ENCODE measurements around the gene SUN1. TPM values are rescaled to one million over a fixed set of nuclear protein-coding genes. Genes with fewer than 3 reads are reported as not detected.

SUN1 gene
- total RNA-seq, 1 experiment from 2014 or later = 126 TPM

DNA sequence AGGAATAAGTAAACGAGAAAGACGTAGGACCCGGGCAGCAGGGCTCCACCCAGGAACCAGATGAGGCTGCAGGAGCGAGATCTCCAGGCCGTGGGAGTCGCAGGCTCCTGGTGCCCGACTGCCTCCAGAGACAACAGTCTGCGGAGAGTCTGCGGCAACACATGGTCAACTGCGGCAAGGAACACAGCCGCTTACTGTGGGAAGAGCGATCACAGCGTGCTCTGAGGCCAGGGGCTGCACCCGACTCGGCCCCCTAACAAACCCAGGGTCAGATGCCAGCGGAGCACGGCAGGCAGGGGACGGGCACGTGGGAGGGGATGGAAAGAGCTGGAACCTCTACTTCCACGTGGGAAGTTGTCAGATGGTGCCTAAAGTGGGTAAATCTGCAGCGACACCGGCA is 70.7 kb downstream of the SUN1 start:
- intact Hi-C loops (cut with micrococcal nuclease) = no loop called here
- no peak overlapping the region for H3K27ac Mint-ChIP-seq (ENCODE audit: low read depth, unreplicated experiment)

GRCh38 chr7:903921-904755 is 71.9 kb downstream of the SUN1 start:
- TF ChIP-seq, protein P1, sequence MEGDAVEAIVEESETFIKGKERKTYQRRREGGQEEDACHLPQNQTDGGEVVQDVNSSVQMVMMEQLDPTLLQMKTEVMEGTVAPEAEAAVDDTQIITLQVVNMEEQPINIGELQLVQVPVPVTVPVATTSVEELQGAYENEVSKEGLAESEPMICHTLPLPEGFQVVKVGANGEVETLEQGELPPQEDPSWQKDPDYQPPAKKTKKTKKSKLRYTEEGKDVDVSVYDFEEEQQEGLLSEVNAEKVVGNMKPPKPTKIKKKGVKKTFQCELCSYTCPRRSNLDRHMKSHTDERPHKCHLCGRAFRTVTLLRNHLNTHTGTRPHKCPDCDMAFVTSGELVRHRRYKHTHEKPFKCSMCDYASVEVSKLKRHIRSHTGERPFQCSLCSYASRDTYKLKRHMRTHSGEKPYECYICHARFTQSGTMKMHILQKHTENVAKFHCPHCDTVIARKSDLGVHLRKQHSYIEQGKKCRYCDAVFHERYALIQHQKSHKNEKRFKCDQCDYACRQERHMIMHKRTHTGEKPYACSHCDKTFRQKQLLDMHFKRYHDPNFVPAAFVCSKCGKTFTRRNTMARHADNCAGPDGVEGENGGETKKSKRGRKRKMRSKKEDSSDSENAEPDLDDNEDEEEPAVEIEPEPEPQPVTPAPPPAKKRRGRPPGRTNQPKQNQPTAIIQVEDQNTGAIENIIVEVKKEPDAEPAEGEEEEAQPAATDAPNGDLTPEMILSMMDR (IDR thresholded peaks at IDR 0.05; ENCODE audit: unreplicated experiment) = no peak
- no TSS peak for BruUV-seq (replicated peaks)
- ChIA-PET CTCF (interaction anchor here (0.7 kb wide), 1 partner anchor 52 kb away, joined by 3 read pairs; no protein-coding TSS in a partner anchor), POLR2A (no interaction called here)
- intact Hi-C loops (cut with micrococcal nuclease) = no loop called here
- no peaks in the 10 kb centered on the region for H3K9me3 Mint-ChIP-seq (ENCODE audit: unreplicated experiment)
- no peak overlapping the region for H3K4me3 Mint-ChIP-seq (ENCODE audit: unreplicated experiment)
- peaks cover 19% of the 10 kb centered on the region for H3K27me3 Mint-ChIP-seq (ENCODE audit: insufficient read depth, unreplicated experiment)
- peaks cover 4% of the 10 kb centered on the region for H3K4me1 Mint-ChIP-seq (ENCODE audit: insufficient read depth, unreplicated experiment)
- H3K36me3 Mint-ChIP-seq (ENCODE audit: insufficient read depth, unreplicated experiment) = peaks cover 6% of the 10 kb centered on the region
- H3K27ac Mint-ChIP-seq (ENCODE audit: low read depth, unreplicated experiment) = no peak overlapping the region
- no peak for DNase-seq (ENCODE audit: unreplicated experiment)

More for the DNA sequence above, 70.7 kb downstream of the SUN1 start:
- CTCF ChIA-PET = no interaction called here
- POLR2A ChIA-PET = no interaction called here
- no TSS peak for BruUV-seq (replicated peaks)
- TF ChIP-seq, protein P1 (IDR thresholded peaks at IDR 0.05; ENCODE audit: unreplicated experiment) = no peak
- peaks cover 6% of the 10 kb centered on the region for H3K36me3 Mint-ChIP-seq (ENCODE audit: insufficient read depth, unreplicated experiment)
- peaks cover 4% of the 10 kb centered on the region for H3K4me1 Mint-ChIP-seq (ENCODE audit: insufficient read depth, unreplicated experiment)
- no peaks in the 10 kb centered on the region for H3K9me3 Mint-ChIP-seq (ENCODE audit: unreplicated experiment)
- H3K27me3 Mint-ChIP-seq (ENCODE audit: insufficient read depth, unreplicated experiment) = peaks cover 19% of the 10 kb centered on the region
- DNase-seq (ENCODE audit: unreplicated experiment) = no peak
- no peak overlapping the region for H3K4me3 Mint-ChIP-seq (ENCODE audit: unreplicated experiment)

- intact Hi-C loops (cut with micrococcal nuclease) = no loop called here
- Mint-ChIP-seq H3K9me3 (ENCODE audit: unreplicated experiment) (no peaks in the 10 kb centered on the region), H3K27ac (ENCODE audit: low read depth, unreplicated experiment) (no peak overlapping the region), H3K36me3 (ENCODE audit: insufficient read depth, unreplicated experiment) (no peaks in the 10 kb centered on the region), H3K27me3 (ENCODE audit: insufficient read depth, unreplicated experiment) (peaks cover 19% of the 10 kb centered on the region), H3K4me3 (ENCODE audit: unreplicated experiment) (no peak overlapping the region), H3K4me1 (ENCODE audit: insufficient read depth, unreplicated experiment) (peaks cover 4% of the 10 kb centered on the region)
- TF ChIP-seq, protein P1 (IDR thresholded peaks at IDR 0.05; ENCODE audit: unreplicated experiment) = no peak
- DNase-seq (ENCODE audit: unreplicated experiment) = peak; percentile 60
- ChIA-PET CTCF (no interaction called here), POLR2A (no interaction called here)
- no TSS peak for BruUV-seq (replicated peaks)
Observed at GRCh38 chr7:904847-905246, 72.6 kb downstream of the SUN1 start.

DNA sequence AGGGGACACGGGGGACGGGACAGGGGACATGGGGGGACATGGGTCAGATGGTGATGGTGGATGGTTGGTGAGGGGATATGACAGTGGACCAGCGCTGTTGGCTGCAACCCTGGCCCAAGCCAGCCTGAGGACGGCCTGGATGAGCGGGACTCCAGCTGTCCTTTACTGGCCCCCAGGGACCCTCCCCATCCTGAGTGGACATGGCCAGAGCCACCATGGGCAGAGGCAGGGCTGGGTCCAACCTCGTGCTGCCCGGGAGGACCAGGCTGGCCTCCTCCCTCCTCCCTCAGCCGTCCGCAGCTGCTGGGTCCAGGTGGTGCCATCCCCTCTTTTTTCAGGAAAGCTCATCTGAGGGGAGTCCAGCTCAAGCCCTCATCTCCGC is 74.5 kb downstream of the SUN1 start:
- H3K27me3 Mint-ChIP-seq (ENCODE audit: insufficient read depth, unreplicated experiment) = peaks cover 19% of the 10 kb centered on the region
- intact Hi-C loops (cut with micrococcal nuclease) = no loop called here
- H3K27ac Mint-ChIP-seq (ENCODE audit: low read depth, unreplicated experiment) = no peak overlapping the region
- no peaks in the 10 kb centered on the region for H3K36me3 Mint-ChIP-seq (ENCODE audit: insufficient read depth, unreplicated experiment)
- no peaks in the 10 kb centered on the region for H3K9me3 Mint-ChIP-seq (ENCODE audit: unreplicated experiment)
- DNase-seq (ENCODE audit: unreplicated experiment) = no peak
- TF ChIP-seq, protein P1 (IDR thresholded peaks at IDR 0.05; ENCODE audit: unreplicated experiment) = no peak
- H3K4me3 Mint-ChIP-seq (ENCODE audit: unreplicated experiment) = no peak overlapping the region
- peaks cover 4% of the 10 kb centered on the region for H3K4me1 Mint-ChIP-seq (ENCODE audit: insufficient read depth, unreplicated experiment)
- no TSS peak for BruUV-seq (replicated peaks)
- CTCF ChIA-PET = no interaction called here
- POLR2A ChIA-PET = no interaction called here

All from MCF 10A (cell line).